Measurements from ENCODE around the gene MNT.
A peak's percentile ranks its signal among the peaks of the same experiment; 100 is the strongest.

Gene MNT

GRCh38 chr17:2406271-2406902 lies 5.5 kb upstream of the MNT start:
- Histone ChIP-seq H3K4me1 (ENCODE audit: control insufficient read depth, low read depth, low read length) (no peaks in the 10 kb centered on the region), H2AK5ac (ENCODE audit: low read length) (no peak overlapping the region)

GRCh38 chr17:2405247-2405926 lies 4.5 kb upstream of the MNT start:
- Histone ChIP-seq H3K56ac (ENCODE audit: low read length) (no peak overlapping the region), H4K8ac (ENCODE audit: low read depth, low read length) (no peak overlapping the region), H3K4me3 (ENCODE audit: low read length) (no peak overlapping the region), H2BK15ac (replicated peaks; ENCODE audit: low read depth) (no peak overlapping the region), H3K27ac (ENCODE audit: low read depth, low read length) (no peak overlapping the region), H3K4ac (ENCODE audit: low read depth, low read length) (no peak overlapping the region), H2BK5ac (ENCODE audit: low read length) (no peak overlapping the region), H3K79me1 (ENCODE audit: low read length) (no peaks in the 10 kb centered on the region), H3K18ac (ENCODE audit: low read length) (no peak overlapping the region), H2AK5ac (ENCODE audit: low read length) (no peak overlapping the region), H3K9ac (ENCODE audit: low read length) (no peak overlapping the region), H3K27me3 (ENCODE audit: insufficient read depth, low read length, poor library complexity) (no peaks in the 10 kb centered on the region), H3K36me3 (ENCODE audit: control insufficient read depth, insufficient read depth, low read length) (no peaks in the 10 kb centered on the region), H4K5ac (ENCODE audit: low read length) (no peak overlapping the region), H3K4me1 (ENCODE audit: control insufficient read depth, low read depth, low read length) (no peaks in the 10 kb centered on the region), H3K79me2 (ENCODE audit: control insufficient read depth, insufficient read depth, low read length) (no peaks in the 10 kb centered on the region), H3K23ac (ENCODE audit: low read length) (no peak overlapping the region), H3K4me2 (ENCODE audit: low read length) (no peak overlapping the region), H2BK120ac (ENCODE audit: low read depth, low read length) (no peak overlapping the region)
- no CpG with 5 or more reads among the region's 14 CpGs for WGBS (ENCODE audit: extremely low coverage, insufficient coverage, low lambda C conversion rate)
- no peak for DNase-seq

More at GRCh38 chr17:2406271-2406902, 5.5 kb upstream of the MNT start:
- Histone ChIP-seq H3K18ac (ENCODE audit: low read length) (no peak overlapping the region), H3K27ac (ENCODE audit: low read depth, low read length) (no peak overlapping the region), H3K27me3 (ENCODE audit: insufficient read depth, low read length, poor library complexity) (no peaks in the 10 kb centered on the region), H4K8ac (ENCODE audit: low read depth, low read length) (no peak overlapping the region), H3K9ac (ENCODE audit: low read length) (no peak overlapping the region), H2BK15ac (replicated peaks; ENCODE audit: low read depth) (no peak overlapping the region), H3K79me2 (ENCODE audit: control insufficient read depth, insufficient read depth, low read length) (no peaks in the 10 kb centered on the region), H3K23ac (ENCODE audit: low read length) (no peak overlapping the region), H3K4ac (ENCODE audit: low read depth, low read length) (no peak overlapping the region), H3K56ac (ENCODE audit: low read length) (no peak overlapping the region), H2BK5ac (ENCODE audit: low read length) (no peak overlapping the region), H2BK120ac (ENCODE audit: low read depth, low read length) (no peak overlapping the region), H3K4me2 (ENCODE audit: low read length) (no peak overlapping the region), H4K5ac (ENCODE audit: low read length) (no peak overlapping the region), H3K36me3 (ENCODE audit: control insufficient read depth, insufficient read depth, low read length) (no peaks in the 10 kb centered on the region), H3K4me3 (ENCODE audit: low read length) (no peak overlapping the region), H3K79me1 (ENCODE audit: low read length) (no peaks in the 10 kb centered on the region)
- no peak for DNase-seq
- no CpG with 5 or more reads among the region's 8 CpGs for WGBS (ENCODE audit: extremely low coverage, insufficient coverage, low lambda C conversion rate)

- Histone ChIP-seq H3K18ac (ENCODE audit: low read length) (no peak overlapping the region), H4K5ac (ENCODE audit: low read length) (no peak overlapping the region), H3K4me2 (ENCODE audit: low read length) (no peak overlapping the region), H3K4me1 (ENCODE audit: control insufficient read depth, low read depth, low read length) (no peaks in the 10 kb centered on the region), H3K27me3 (ENCODE audit: insufficient read depth, low read length, poor library complexity) (no peaks in the 10 kb centered on the region), H3K79me1 (ENCODE audit: low read length) (peaks cover 5% of the 10 kb centered on the region), H3K27ac (ENCODE audit: low read depth, low read length) (no peak overlapping the region), H3K4ac (ENCODE audit: low read depth, low read length) (no peak overlapping the region), H2AK5ac (ENCODE audit: low read length) (no peak overlapping the region), H3K79me2 (ENCODE audit: control insufficient read depth, insufficient read depth, low read length) (peaks cover 2% of the 10 kb centered on the region), H2BK120ac (ENCODE audit: low read depth, low read length) (no peak overlapping the region), H2BK15ac (replicated peaks; ENCODE audit: low read depth) (no peak overlapping the region), H4K8ac (ENCODE audit: low read depth, low read length) (no peak overlapping the region), H3K36me3 (ENCODE audit: control insufficient read depth, insufficient read depth, low read length) (no peaks in the 10 kb centered on the region), H2BK5ac (ENCODE audit: low read length) (no peak overlapping the region), H3K4me3 (ENCODE audit: low read length) (no peak overlapping the region), H3K9ac (ENCODE audit: low read length) (no peak overlapping the region), H3K23ac (ENCODE audit: low read length) (no peak overlapping the region), H3K56ac (ENCODE audit: low read length) (no peak overlapping the region)
- WGBS (ENCODE audit: extremely low coverage, insufficient coverage, low lambda C conversion rate), result no CpG with 5 or more reads among the region's 4 CpGs
- DNase-seq, result no peak
Measured at GRCh38 chr17:2403044-2403443, 2.2 kb upstream of the MNT start.

DNA sequence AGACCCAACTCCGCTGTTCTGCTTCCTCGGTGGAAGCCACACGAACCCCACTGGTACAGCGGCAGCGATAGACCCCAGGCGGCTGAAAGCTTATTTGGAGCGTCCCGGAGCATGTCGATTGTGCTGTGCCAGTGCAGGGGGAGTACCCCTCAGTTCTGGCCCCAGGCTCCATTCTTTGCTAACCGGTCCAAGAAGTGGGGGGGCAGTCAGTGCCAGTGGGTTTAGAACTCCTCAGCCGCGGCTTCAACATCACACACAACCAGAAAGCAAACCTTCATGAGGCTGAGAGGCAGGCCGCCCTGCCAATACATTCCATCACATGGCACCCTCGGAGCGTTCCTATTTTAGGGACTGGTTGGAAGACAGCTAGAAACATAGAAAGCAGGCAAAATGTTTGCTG lies 1.7 kb upstream of the MNT start:
- WGBS (ENCODE audit: extremely low coverage, insufficient coverage, low lambda C conversion rate), result no CpG with 5 or more reads among the region's 15 CpGs
- H2AK5ac ChIP-seq (ENCODE audit: low read length), result no peak overlapping the region
- no peak for DNase-seq

DNA sequence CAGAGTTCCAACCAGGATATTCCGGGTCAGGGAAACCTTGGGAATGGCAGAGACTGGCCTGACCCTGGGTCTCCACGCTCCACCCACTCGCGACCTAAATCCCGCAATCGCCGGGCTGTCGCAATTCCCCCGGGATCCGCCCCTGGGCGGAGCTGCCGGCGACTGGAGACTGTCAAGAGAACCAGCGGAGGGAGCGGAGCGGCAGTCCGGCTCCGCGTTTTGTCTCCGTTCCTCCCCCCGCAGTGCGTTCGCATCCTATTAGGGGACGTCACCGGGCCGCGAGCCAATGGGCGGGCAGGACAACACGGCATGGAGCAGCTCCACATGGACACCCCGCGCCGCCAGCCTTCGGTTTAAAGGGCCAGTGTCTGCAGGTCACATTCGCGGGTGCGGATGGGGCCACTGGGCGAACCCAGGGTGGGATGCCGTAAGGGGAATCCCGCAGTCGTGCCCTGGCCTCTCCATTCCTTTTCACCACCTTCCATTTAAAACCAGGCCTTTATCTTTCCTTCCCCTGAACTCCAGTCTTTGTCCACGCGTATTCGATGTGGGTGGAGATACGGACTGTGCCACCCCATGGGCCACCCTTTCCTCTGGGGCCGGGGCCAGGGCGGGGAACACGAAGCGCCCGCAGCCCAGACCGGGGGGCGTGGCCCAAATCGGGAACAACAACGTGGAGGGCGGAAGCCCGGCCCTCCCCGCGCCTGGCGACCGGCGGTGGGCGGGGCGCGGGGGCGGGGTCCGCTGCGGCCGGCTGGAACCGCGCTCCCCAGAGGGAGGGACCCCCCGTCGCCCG lies 764 bp upstream of the MNT start:
- Histone ChIP-seq H2BK120ac (ENCODE audit: low read depth, low read length) (no peak overlapping the region), H3K23ac (ENCODE audit: low read length) (no peak overlapping the region), H3K27ac (ENCODE audit: low read depth, low read length) (peak overlapping the region; percentile 75), H3K4me2 (ENCODE audit: low read length) (peak overlapping the region; percentile 93), H4K8ac (ENCODE audit: low read depth, low read length) (no peak overlapping the region), H3K9ac (ENCODE audit: low read length) (peak overlapping the region; percentile 67), H3K36me3 (ENCODE audit: control insufficient read depth, insufficient read depth, low read length) (no peaks in the 10 kb centered on the region), H3K79me1 (ENCODE audit: low read length) (peaks cover 5% of the 10 kb centered on the region), H3K79me2 (ENCODE audit: control insufficient read depth, insufficient read depth, low read length) (peaks cover 5% of the 10 kb centered on the region), H3K27me3 (ENCODE audit: insufficient read depth, low read length, poor library complexity) (no peaks in the 10 kb centered on the region), H2BK15ac (replicated peaks; ENCODE audit: low read depth) (no peak overlapping the region), H3K4me3 (ENCODE audit: low read length) (peak overlapping the region; percentile 55), H4K5ac (ENCODE audit: low read length) (no peak overlapping the region), H3K4me1 (ENCODE audit: control insufficient read depth, low read depth, low read length) (no peaks in the 10 kb centered on the region), H2AK5ac (ENCODE audit: low read length) (no peak overlapping the region), H3K4ac (ENCODE audit: low read depth, low read length) (no peak overlapping the region), H3K18ac (ENCODE audit: low read length) (no peak overlapping the region), H3K56ac (ENCODE audit: low read length) (peak overlapping the region; percentile 88), H2BK5ac (ENCODE audit: low read length) (peak overlapping the region; percentile 12)
- WGBS (ENCODE audit: extremely low coverage, insufficient coverage, low lambda C conversion rate), result no CpG with 5 or more reads among the region's 72 CpGs
- DNase-seq, result peak; percentile 99

More for the DNA sequence above, 1.7 kb upstream of the MNT start:
- H2BK120ac ChIP-seq (ENCODE audit: low read depth, low read length), result no peak overlapping the region
- H3K18ac ChIP-seq (ENCODE audit: low read length), result no peak overlapping the region
- H3K79me2 ChIP-seq (ENCODE audit: control insufficient read depth, insufficient read depth, low read length), result peaks cover 5% of the 10 kb centered on the region
- no peaks in the 10 kb centered on the region for H3K27me3 ChIP-seq (ENCODE audit: insufficient read depth, low read length, poor library complexity)
- H2BK15ac ChIP-seq (replicated peaks; ENCODE audit: low read depth), result no peak overlapping the region
- no peak overlapping the region for H3K4me3 ChIP-seq (ENCODE audit: low read length)
- H2BK5ac ChIP-seq (ENCODE audit: low read length), result no peak overlapping the region
- peaks cover 5% of the 10 kb centered on the region for H3K79me1 ChIP-seq (ENCODE audit: low read length)
- H3K9ac ChIP-seq (ENCODE audit: low read length), result peak overlapping the region; percentile 56
- H4K8ac ChIP-seq (ENCODE audit: low read depth, low read length), result no peak overlapping the region
- H3K4ac ChIP-seq (ENCODE audit: low read depth, low read length), result no peak overlapping the region
- no peak overlapping the region for H4K5ac ChIP-seq (ENCODE audit: low read length)
- H3K27ac ChIP-seq (ENCODE audit: low read depth, low read length), result no peak overlapping the region
- no peak overlapping the region for H3K23ac ChIP-seq (ENCODE audit: low read length)
- no peak overlapping the region for H3K56ac ChIP-seq (ENCODE audit: low read length)
- no peaks in the 10 kb centered on the region for H3K36me3 ChIP-seq (ENCODE audit: control insufficient read depth, insufficient read depth, low read length)
- no peaks in the 10 kb centered on the region for H3K4me1 ChIP-seq (ENCODE audit: control insufficient read depth, low read depth, low read length)
- H3K4me2 ChIP-seq (ENCODE audit: low read length), result peak overlapping the region; percentile 39
